ENCODE data around the gene NT5C1A.

The NT5C1A gene

DNA sequence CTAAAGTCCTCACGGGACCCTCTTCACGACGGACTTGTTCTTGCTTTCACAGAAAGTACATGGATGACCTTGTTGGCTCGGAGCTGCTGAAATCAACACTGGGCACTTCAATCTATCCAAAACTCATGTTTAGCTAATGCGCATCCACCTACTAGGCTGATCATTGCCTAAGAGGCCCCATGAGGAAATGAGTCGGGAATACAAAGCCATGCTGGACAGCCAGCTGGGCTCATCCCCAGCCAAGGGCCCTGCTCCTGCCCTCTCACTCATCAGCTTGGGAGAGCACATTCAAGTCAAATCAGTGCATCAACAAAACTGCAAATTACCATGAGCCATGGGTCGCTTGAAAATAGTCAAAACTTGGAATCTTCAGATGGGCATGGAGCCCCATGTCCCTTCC, 17.6 kb downstream of the NT5C1A start:
- TF ChIP-seq ZFX (IDR thresholded peaks at IDR 0.05; ENCODE audit: borderline replicate concordance) (no peak), CTCF (IDR thresholded peaks at IDR 0.05) (no peak)
- no peak overlapping the region for H3K27ac ChIP-seq

GRCh38 chr1:39653546-39654031, 18.3 kb downstream of the NT5C1A start:
- peak; percentile 95 for TF ChIP-seq CTCF (IDR thresholded peaks at IDR 0.05)
- TF ChIP-seq ZFX (IDR thresholded peaks at IDR 0.05; ENCODE audit: borderline replicate concordance): no peak
- H3K27ac ChIP-seq: no peak overlapping the region

GRCh38 chr1:39652554-39652953, 19.4 kb downstream of the NT5C1A start:
- H3K27ac ChIP-seq: no peak overlapping the region
- TF ChIP-seq CTCF (IDR thresholded peaks at IDR 0.05): no peak
- no peak for TF ChIP-seq ZFX (IDR thresholded peaks at IDR 0.05; ENCODE audit: borderline replicate concordance)

- TF ChIP-seq ZFX (IDR thresholded peaks at IDR 0.05; ENCODE audit: borderline replicate concordance): no peak
- no peak for TF ChIP-seq CTCF (IDR thresholded peaks at IDR 0.05)
- no peak overlapping the region for H3K27ac ChIP-seq
Measured at GRCh38 chr1:39652105-39652504, 19.8 kb downstream of the NT5C1A start.

DNA sequence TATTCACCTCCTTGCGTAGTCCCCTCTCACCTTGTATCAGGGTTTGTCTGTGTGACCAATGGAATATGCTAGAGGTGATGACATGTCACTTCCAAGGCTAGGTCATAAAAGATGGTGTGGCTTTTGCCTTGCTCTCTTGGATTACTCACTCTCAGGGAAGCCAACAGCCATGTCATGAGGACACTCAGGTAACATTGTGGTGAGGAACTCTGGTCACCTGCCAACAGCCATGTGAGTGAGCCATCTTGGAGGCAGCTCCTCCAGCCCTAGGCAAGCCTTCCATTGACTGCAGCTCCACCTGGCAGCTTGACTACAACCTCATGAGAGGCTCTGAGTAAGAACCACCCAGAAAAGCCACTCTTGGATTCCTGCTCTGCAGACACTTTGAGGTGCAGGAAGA, 21.5 kb downstream of the NT5C1A start:
- no peak for TF ChIP-seq ZFX (IDR thresholded peaks at IDR 0.05; ENCODE audit: borderline replicate concordance)
- no peak for TF ChIP-seq CTCF (IDR thresholded peaks at IDR 0.05)
- no peak overlapping the region for H3K27ac ChIP-seq

GRCh38 chr1:39649636-39650185, 22.2 kb downstream of the NT5C1A start:
- no peak overlapping the region for H3K27ac ChIP-seq
- no peak for TF ChIP-seq CTCF (IDR thresholded peaks at IDR 0.05)
- no peak for TF ChIP-seq ZFX (IDR thresholded peaks at IDR 0.05; ENCODE audit: borderline replicate concordance)

DNA sequence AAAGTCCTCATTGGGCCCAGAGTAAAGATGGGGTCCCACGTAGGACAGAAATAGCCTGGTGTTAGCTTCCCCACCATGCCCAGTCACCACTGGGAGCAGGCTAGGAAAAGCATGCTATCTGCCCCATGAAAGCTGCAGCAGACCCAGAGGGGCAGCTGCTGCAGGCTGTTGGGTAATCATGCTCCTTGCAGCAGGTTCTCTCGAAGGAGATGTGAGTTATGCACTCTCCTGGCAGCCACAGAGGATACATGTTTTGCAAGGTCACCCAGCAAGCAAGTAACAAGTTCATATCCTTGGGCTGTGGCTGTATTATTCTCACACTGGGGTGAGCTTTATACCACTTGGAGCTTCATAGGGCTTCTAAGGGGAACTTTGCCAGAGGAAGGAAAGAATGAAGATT, 23.4 kb downstream of the NT5C1A start:
- no peak for TF ChIP-seq ZFX (IDR thresholded peaks at IDR 0.05; ENCODE audit: borderline replicate concordance)
- no peak for TF ChIP-seq CTCF (IDR thresholded peaks at IDR 0.05)
- H3K27ac ChIP-seq: no peak overlapping the region

All from 22Rv1 (cell line).